ENCODE data around the gene ATP8B3.

- TF ChIP-seq KLF5 (IDR thresholded peaks at IDR 0.05; ENCODE audit: partially characterized antibody) (no peak), CTCF (IDR thresholded peaks at IDR 0.05 in 2 of 3, conservative IDR thresholded peaks at IDR 0.05 in 1 of 3; ENCODE audit: control insufficient read depth in 2 of 3, extremely low read depth in 1 of 3, insufficient read depth in 1 of 3, low read depth in 3 of 3, low read length in 3 of 3) (no peak), EP300 (IDR thresholded peaks at IDR 0.05; ENCODE audit: borderline replicate concordance in 1 of 2, control insufficient read depth in 1 of 2, low read depth in 2 of 2, low read length in 2 of 2) (no peak), HCFC1 (IDR thresholded peaks at IDR 0.05; ENCODE audit: low read length) (no peak), EZH2 (IDR thresholded peaks at IDR 0.05; ENCODE audit: borderline replicate concordance, control insufficient read depth, low read depth, low read length) (no peak), PAX8 (IDR thresholded peaks at IDR 0.05) (no peak), CHD4 (IDR thresholded peaks at IDR 0.05) (no peak), RCOR1 (conservative IDR thresholded peaks at IDR 0.05; ENCODE audit: low read depth, low read length) (no peak), ZNF217 (IDR thresholded peaks at IDR 0.05) (no peak), E2F4 (IDR thresholded peaks at IDR 0.05; ENCODE audit: low read depth, low read length) (no peak), USF1 (IDR thresholded peaks at IDR 0.05; ENCODE audit: borderline replicate concordance, extremely low read length, insufficient read depth, low read depth, low read length) (no peak), CREB1 (IDR thresholded peaks at IDR 0.05; ENCODE audit: low read depth) (no peak)
Measured at GRCh38 chr19:1845125-1845515, 33.0 kb upstream of the ATP8B3 start.

Data from GM12878 (cell line).